OCI-LY1 (cell line): ENCODE data around the gene MAGI1.

ENCODE experiments used
- EZH2 ChIP-seq: fragments of 200-600 bp; sonication (generic), shearing (Covaris generic); IDR thresholded peaks from 2 replicates; pipeline ENCODE4 v1.8.0; 2017; ENCODE audit warnings: borderline replicate concordance, mixed run types, mild to moderate bottlenecking, antibody characterized with exemption, low read length, moderate library complexity, mixed read lengths
- TF ChIP-seq, protein P1 (sequence below): fragments of 200-600 bp; sonication (generic), shearing (Covaris generic); IDR thresholded peaks from 2 replicates; pipeline ENCODE4 v1.5.1; 2017; ENCODE audit warnings: mild to moderate bottlenecking, antibody characterized with exemption, low read length, moderate library complexity, mixed read lengths

DNA sequence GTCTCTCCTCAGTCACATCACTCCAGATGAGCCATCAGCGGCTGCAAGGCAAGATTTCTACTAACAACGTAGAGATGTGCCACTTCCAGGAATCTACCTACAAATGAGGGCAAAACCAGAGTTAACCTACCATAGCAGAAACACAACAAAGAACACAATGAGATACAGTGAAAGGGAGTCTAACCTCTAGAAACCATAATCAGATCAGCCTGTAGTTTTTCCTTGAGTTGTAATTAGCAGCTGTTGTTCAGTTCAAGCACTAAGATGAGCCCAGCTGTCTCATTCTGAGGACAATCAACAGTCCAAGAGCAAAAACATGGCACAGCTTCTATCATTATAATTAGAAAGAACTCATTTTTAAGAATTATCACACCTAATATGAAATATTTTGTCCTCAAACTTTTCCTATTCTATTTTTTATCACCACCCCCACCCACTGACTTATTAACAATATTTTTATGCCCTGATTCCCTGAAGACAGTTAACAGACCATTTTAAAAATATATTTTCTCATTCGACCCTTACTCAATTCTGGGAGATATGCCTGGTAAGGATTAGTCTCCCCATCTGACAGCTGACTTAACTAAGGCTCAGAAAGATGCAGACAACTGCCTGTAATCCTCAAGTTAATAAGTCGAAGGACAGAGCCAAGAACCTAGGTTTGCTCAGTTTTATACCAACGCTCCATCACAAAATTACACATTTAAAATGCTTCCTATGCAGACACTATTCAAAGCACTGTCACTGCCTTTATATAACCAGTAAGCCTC is 50.1 kb downstream of the MAGI1 start:
- TF ChIP-seq, protein P1, sequence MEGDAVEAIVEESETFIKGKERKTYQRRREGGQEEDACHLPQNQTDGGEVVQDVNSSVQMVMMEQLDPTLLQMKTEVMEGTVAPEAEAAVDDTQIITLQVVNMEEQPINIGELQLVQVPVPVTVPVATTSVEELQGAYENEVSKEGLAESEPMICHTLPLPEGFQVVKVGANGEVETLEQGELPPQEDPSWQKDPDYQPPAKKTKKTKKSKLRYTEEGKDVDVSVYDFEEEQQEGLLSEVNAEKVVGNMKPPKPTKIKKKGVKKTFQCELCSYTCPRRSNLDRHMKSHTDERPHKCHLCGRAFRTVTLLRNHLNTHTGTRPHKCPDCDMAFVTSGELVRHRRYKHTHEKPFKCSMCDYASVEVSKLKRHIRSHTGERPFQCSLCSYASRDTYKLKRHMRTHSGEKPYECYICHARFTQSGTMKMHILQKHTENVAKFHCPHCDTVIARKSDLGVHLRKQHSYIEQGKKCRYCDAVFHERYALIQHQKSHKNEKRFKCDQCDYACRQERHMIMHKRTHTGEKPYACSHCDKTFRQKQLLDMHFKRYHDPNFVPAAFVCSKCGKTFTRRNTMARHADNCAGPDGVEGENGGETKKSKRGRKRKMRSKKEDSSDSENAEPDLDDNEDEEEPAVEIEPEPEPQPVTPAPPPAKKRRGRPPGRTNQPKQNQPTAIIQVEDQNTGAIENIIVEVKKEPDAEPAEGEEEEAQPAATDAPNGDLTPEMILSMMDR, result no peak
- TF ChIP-seq EZH2, result no peak
